HepG2 (cell line): Measurements from ENCODE around the gene AKNA. TPM values are rescaled to one million over a fixed set of nuclear protein-coding genes. Genes with fewer than 3 reads are reported as not detected.

Experiments used
- ATAC-seq: fragments of 200-7000 bp; cut with Tn5 transposase; 3 replicates; pipeline ENCODE4 v1.9.1; 2020; ENCODE audit warnings: mild to moderate bottlenecking, moderate library complexity
- BruUV-seq: library from RNA; stranded (reverse); fragments of 400-500 nt; replicated peaks from 2 replicates; lab custom pipeline; 2021; lab: Mats Ljungman, UMichigan
- CTCF ChIA-PET: fragments of 300-600 bp; formaldehyde crosslinking; extraction: SDS; loops from one replicate; lab custom pipeline; 2021; ENCODE audit warnings: low total read pairs, inconsistent platforms, low intra/inter-chr PET ratio; lab: Yijun Ruan, JAX
- POLR2A ChIA-PET: fragments of 350-600 bp; sonication (Branson Sonifier 250); formaldehyde crosslinking; loops from one replicate; lab custom pipeline; 2020; ENCODE audit warnings: antibody characterized with exemption, inconsistent platforms; lab: Yijun Ruan, JAX
- DNase-seq: peaks from one replicate; pipeline ENCODE4 v3.0.0-alpha.2; 2015; ENCODE audit warnings: low spot score
- FAIRE-seq: peaks from 3 replicates; lab custom pipeline; 2011; peaks lifted over from hg19 to GRCh38; lab: Jason Lieb, UNC
- H2AFZ ChIP-seq: one replicate; pipeline ENCODE4 v1.6.1; 2011; ENCODE audit warnings: low read length, inconsistent platforms
- H3K27ac ChIP-seq: fragments of 300-600 bp; 3 replicates; pipeline ENCODE4 v1.8.0; 2011; ENCODE audit warnings: mixed run types, mild to moderate bottlenecking, mixed read lengths, low read length, inconsistent platforms; ENCODE audit not compliant: insufficient read depth; ENCODE audit errors: extremely low read length
- H3K27me3 ChIP-seq, 2 experiments: fragments of 200-600 bp in 1 of 2; 2 replicates in 1 of 2; 3 replicates in 1 of 2; pipeline versions ENCODE4 v1.6.0 to v1.8.0; 2011; ENCODE audit warnings: low read length in 2 of 2, mild to moderate bottlenecking in 2 of 2, moderate library complexity in 2 of 2, inconsistent platforms in 1 of 2; ENCODE audit not compliant: insufficient read depth in 2 of 2, control insufficient read depth in 1 of 2
- H3K36me3 ChIP-seq, 2 experiments: fragments of 200-600 bp in 1 of 2; replicated peaks in 1 of 2; 2 replicates in 1 of 2; 3 replicates in 1 of 2; pipeline versions ENCODE4 v1.5.1 to v1.8.0; 2011; ENCODE audit warnings: low read length in 2 of 2, inconsistent platforms in 1 of 2; ENCODE audit not compliant: insufficient read depth in 2 of 2, control insufficient read depth in 1 of 2
- H3K4me1 ChIP-seq: 2 replicates; pipeline ENCODE4 v1.5.1; 2012; ENCODE audit warnings: low read length, inconsistent platforms; ENCODE audit not compliant: insufficient read depth
- H3K4me2 ChIP-seq: 2 replicates; pipeline ENCODE4 v1.6.0; 2011; ENCODE audit warnings: low read depth, low read length, inconsistent platforms
- H3K4me3 ChIP-seq, 3 experiments: fragments of 200-600 bp in 1 of 3; sonication (generic), shearing (Covaris generic) in 1 of 3; replicated peaks in 1 of 3; 2 replicates each; pipeline ENCODE4 v1.5.1; 2011 to 2016; ENCODE audit warnings: low read length in 3 of 3, inconsistent platforms in 2 of 3, low read depth in 2 of 3, mild to moderate bottlenecking in 2 of 3, control low read depth in 1 of 3, mixed read lengths in 1 of 3; ENCODE audit not compliant: insufficient read depth in 1 of 3
- H3K79me2 ChIP-seq: one replicate; pipeline ENCODE4 v1.6.1; 2011; ENCODE audit warnings: low read length, inconsistent platforms; ENCODE audit not compliant: insufficient read depth
- H3K9ac ChIP-seq: 2 replicates; pipeline ENCODE4 v1.6.0; 2011; ENCODE audit warnings: mild to moderate bottlenecking, low read depth, low read length, inconsistent platforms; ENCODE audit not compliant: insufficient read depth
- H3K9me3 ChIP-seq: 2 replicates; pipeline ENCODE4 v1.5.1; 2012; ENCODE audit warnings: mild to moderate bottlenecking, low read length
- H4K20me1 ChIP-seq: 2 replicates; pipeline ENCODE4 v1.6.0; 2011; ENCODE audit warnings: inconsistent platforms, mild to moderate bottlenecking, low read length, moderate library complexity; ENCODE audit not compliant: insufficient read depth
- AGO2 ChIP-seq: fragments of 200-400 bp; formaldehyde crosslinking; optimal IDR thresholded peaks from 2 replicates; pipeline ENCODE3; 2017; ENCODE audit warnings: mild to moderate bottlenecking, low read depth, low read length, moderate library complexity
- FOXM1 ChIP-seq: sonication (generic); formaldehyde crosslinking; IDR thresholded peaks from 2 replicates; pipeline ENCODE4 v1.5.0; 2020; ENCODE audit warnings: missing genetic modification reagents
- MAFK ChIP-seq, 2 experiments: IDR thresholded peaks in 1 of 2; conservative IDR thresholded peaks in 1 of 2; 2 replicates each; pipeline ENCODE4 v1.6.1; 2011; ENCODE audit warnings: improper control_type of control experiment in 2 of 2, low read length in 2 of 2
- POLR2G ChIP-seq: fragments of 200-400 bp; formaldehyde crosslinking; IDR thresholded peaks from 2 replicates; pipeline ENCODE4 v1.6.1; 2018; ENCODE audit warnings: mild to moderate bottlenecking, low read depth, low read length, moderate library complexity
- SNAI1 ChIP-seq: sonication (generic); formaldehyde crosslinking; IDR thresholded peaks from 2 replicates; pipeline ENCODE4 v1.5.0; 2020; ENCODE audit warnings: mild to moderate bottlenecking, missing genetic modification reagents, borderline replicate concordance
- SOX6 ChIP-seq, 2 experiments: fragments of 450-650 bp in 1 of 2; sonication (generic) in 1 of 2; formaldehyde crosslinking in 1 of 2; IDR thresholded peaks; 2 replicates each; pipeline versions ENCODE4 v1.4.0 to v1.6.1; 2017 to 2020; ENCODE audit warnings: antibody characterized with exemption in 1 of 2, mild to moderate bottlenecking in 1 of 2, missing genetic modification reagents in 1 of 2
- SUZ12 ChIP-seq: fragments of 150-350 bp; IDR thresholded peaks from 2 replicates; pipeline ENCODE4 v1.6.1; 2014; ENCODE audit warnings: low read depth, low read length
- ZNF382 ChIP-seq: sonication (generic); formaldehyde crosslinking; IDR thresholded peaks from 2 replicates; pipeline ENCODE4 v1.5.0; 2020; ENCODE audit warnings: missing genetic modification reagents, mild to moderate bottlenecking, borderline replicate concordance
- ZNF496 ChIP-seq: sonication (generic); formaldehyde crosslinking; IDR thresholded peaks from 2 replicates; pipeline ENCODE4 v1.8.1; 2023; ENCODE audit warnings: mild to moderate bottlenecking, moderate library complexity, missing genetic modification reagents; ENCODE audit not compliant: insufficient replicate concordance
- ZNF564 ChIP-seq: sonication (generic); formaldehyde crosslinking; IDR thresholded peaks from 2 replicates; pipeline ENCODE4 v1.8.1; 2023; ENCODE audit warnings: mild to moderate bottlenecking, missing genetic modification reagents
- ZNF652 ChIP-seq: IDR thresholded peaks from 2 replicates; pipeline ENCODE4 v1.6.1; 2016; ENCODE audit warnings: low read depth, borderline replicate concordance
- ZNF713 ChIP-seq: sonication (generic); formaldehyde crosslinking; IDR thresholded peaks from 2 replicates; pipeline ENCODE4 v1.4.0; 2020; ENCODE audit warnings: mild to moderate bottlenecking, missing genetic modification reagents
- WGBS: methylation state at CpG from one replicate; pipeline ENCODE4 v1.1.6; 2017; ENCODE audit warnings: low lambda C conversion rate; 5-methylcytosine and 5-hydroxymethylcytosine counted together
- in situ Hi-C: cut with HindIII; loops from 2 replicates; pipeline ENCODE4 v1.10.0; 2017; ENCODE audit warnings: low pct_unique_long_range_greater_than_20kb; ENCODE audit not compliant: extremely low pct_ligation_motif_present
- intact Hi-C: fragments of 100-400 bp; cut with micrococcal nuclease; formaldehyde crosslinking; loops from one replicate; pipeline ENCODE4 v1.10.0; 2022; ENCODE audit not compliant: unreplicated experiment
- polyA plus RNA-seq, 8 experiments: library from polyadenylated mRNA; depleted of rRNA in 3 of 8; stranded (reverse) in 7 of 8; unstranded in 1 of 8; fragments of >200 nt; fragmentation: Illumina TruSeq in 4 of 8; extraction: Trizol in 4 of 8; gene quantifications; 2 replicates each; pipeline versions ENCODE4 v1.2.1 to v1.2.3, GENCODE V29; 2011 to 2016; ENCODE audit warnings: low read depth in 4 of 8, missing spikeins in 1 of 8, mixed read lengths in 1 of 8; ENCODE audit not compliant: insufficient read depth in 1 of 8
- total RNA-seq, 5 experiments: library from RNA; depleted of rRNA; stranded (reverse); fragments of >200 nt; fragmentation: Illumina TruSeq; extraction: Trizol; gene quantifications; 2 replicates each; pipeline ENCODE4 v1.2.3, GENCODE V29; 2016; ENCODE audit warnings: low read depth in 1 of 5
- TF ChIP-seq, protein P1 (sequence below): sonication (generic); formaldehyde crosslinking; IDR thresholded peaks from 2 replicates; pipeline ENCODE4 v1.4.0; 2020; ENCODE audit warnings: mild to moderate bottlenecking, missing genetic modification reagents
- TF ChIP-seq, protein P2 (sequence below): sonication (generic); formaldehyde crosslinking; IDR thresholded peaks from 2 replicates; pipeline ENCODE4 v1.5.1; 2020; ENCODE audit warnings: missing genetic modification reagents, mild to moderate bottlenecking, borderline replicate concordance

The AKNA gene
- total and polyA plus RNA-seq, 2 of the 13 experiments (the other 11 are each of a cell fraction or from before 2014, with no cell fraction given) = 3.0 to 3.1 TPM

- Histone ChIP-seq H3K27ac (no peak overlapping the region), H4K20me1 (no peaks in the 10 kb centered on the region), H3K79me2 (no peaks in the 10 kb centered on the region), H3K36me3 (peaks cover 50 to 83% of the 10 kb centered on the region in 2 experiments), H3K9ac (no peak overlapping the region)
- in situ Hi-C loops = no loop called here
- FAIRE-seq = no peak
- no TSS peak for BruUV-seq
- TF ChIP-seq POLR2G = peak; percentile 22; the same call in 1 of the 2 replicates
- TF ChIP-seq ZNF713 (CRISPR knock-in tag) = no peak
- TF ChIP-seq, all 625 proteins: peak for 1
- H3K9me3 ChIP-seq = no peaks in the 10 kb centered on the region
- POLR2A ChIA-PET = interaction anchor here (1.2 kb wide), 1 partner anchor 204 kb away, joined by 4 read pairs; no protein-coding TSS in a partner anchor
- 97% methylated on average over 10 of the region's 10 CpGs for WGBS
- DNase-seq = no peak
- no peak overlapping the region for H2AFZ ChIP-seq
- H3K4me2 ChIP-seq = no peak overlapping the region
- ATAC-seq = no peak
- no peak overlapping the region for H3K4me3 ChIP-seq
- no peaks in the 10 kb centered on the region for H3K27me3 ChIP-seq
- no peaks in the 10 kb centered on the region for H3K4me1 ChIP-seq
- CTCF ChIA-PET = no interaction called here
- intact Hi-C loops = no loop called here
Observed at GRCh38 chr9:114286146-114286679, 101.6 kb downstream of the AKNA start.

DNA sequence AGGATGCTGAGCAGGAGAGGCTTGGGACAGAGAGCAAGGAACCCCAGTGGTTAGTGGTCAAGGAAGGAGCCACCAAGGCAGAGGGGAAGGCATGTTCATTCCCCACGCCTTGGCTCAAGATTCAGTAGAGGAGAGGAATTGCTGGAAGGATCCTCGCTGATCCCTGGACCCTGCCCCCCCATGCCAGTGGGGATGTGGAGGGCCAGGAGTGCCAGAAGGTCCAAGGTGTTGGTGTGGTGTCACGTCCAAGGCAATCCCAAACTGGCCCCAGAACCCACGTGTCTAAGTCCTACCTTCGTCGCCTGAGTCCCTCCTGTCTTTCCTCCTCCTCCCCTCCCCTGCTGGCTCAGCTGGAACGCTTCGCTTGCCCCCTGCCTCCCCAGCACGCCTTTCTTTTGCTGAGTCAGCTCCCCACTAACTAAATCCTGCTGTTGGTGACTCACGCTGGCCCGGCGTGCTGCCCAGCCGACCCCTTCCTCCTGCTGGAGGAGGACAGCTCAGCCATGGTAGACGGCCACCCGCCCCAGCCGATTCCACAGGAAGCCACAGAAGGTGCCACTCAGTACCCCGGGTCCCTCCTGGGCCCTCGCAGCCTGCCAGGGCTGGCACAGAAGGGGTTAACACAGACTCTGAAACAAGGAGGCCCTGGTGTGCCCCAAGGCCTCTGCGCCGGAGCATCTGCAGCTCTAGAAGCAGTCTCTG lies 102.5 kb downstream of the AKNA start:
- Histone ChIP-seq H3K4me3 (no peak overlapping the region), H2AFZ (no peak overlapping the region), H3K9me3 (no peaks in the 10 kb centered on the region), H3K4me1 (no peaks in the 10 kb centered on the region), H3K79me2 (no peaks in the 10 kb centered on the region), H3K9ac (no peak overlapping the region), H3K27me3 (no peaks in the 10 kb centered on the region), H3K27ac (no peak overlapping the region), H4K20me1 (no peaks in the 10 kb centered on the region), H3K4me2 (no peak overlapping the region), H3K36me3 (peaks cover 55 to 85% of the 10 kb centered on the region in 2 experiments)
- in situ Hi-C loops = no loop called here
- 94% methylated on average over 17 of the region's 20 CpGs for WGBS
- no peak for DNase-seq
- intact Hi-C loops = no loop called here
- BruUV-seq = no TSS peak
- ChIA-PET POLR2A (interaction anchor here (1.2 kb wide), 1 partner anchor 203 kb away, joined by 4 read pairs; no protein-coding TSS in a partner anchor), CTCF (no interaction called here)
- no peak for ATAC-seq
- FAIRE-seq = no peak
- TF ChIP-seq, protein P1, sequence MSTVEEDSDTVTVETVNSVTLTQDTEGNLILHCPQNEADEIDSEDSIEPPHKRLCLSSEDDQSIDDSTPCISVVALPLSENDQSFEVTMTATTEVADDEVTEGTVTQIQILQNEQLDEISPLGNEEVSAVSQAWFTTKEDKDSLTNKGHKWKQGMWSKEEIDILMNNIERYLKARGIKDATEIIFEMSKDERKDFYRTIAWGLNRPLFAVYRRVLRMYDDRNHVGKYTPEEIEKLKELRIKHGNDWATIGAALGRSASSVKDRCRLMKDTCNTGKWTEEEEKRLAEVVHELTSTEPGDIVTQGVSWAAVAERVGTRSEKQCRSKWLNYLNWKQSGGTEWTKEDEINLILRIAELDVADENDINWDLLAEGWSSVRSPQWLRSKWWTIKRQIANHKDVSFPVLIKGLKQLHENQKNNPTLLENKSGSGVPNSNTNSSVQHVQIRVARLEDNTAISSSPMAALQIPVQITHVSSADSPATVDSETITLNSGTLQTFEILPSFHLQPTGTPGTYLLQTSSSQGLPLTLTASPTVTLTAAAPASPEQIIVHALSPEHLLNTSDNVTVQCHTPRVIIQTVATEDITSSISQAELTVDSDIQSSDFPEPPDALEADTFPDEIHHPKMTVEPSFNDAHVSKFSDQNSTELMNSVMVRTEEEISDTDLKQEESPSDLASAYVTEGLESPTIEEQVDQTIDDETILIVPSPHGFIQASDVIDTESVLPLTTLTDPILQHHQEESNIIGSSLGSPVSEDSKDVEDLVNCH (CRISPR knock-in tag) = no peak
- TF ChIP-seq, protein P2, sequence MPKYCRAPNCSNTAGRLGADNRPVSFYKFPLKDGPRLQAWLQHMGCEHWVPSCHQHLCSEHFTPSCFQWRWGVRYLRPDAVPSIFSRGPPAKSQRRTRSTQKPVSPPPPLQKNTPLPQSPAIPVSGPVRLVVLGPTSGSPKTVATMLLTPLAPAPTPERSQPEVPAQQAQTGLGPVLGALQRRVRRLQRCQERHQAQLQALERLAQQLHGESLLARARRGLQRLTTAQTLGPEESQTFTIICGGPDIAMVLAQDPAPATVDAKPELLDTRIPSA (CRISPR knock-in tag) = no peak
- TF ChIP-seq POLR2G (0 out of 2 replicates have a peak, but pooled peaks have one; percentile 7), ZNF382 (CRISPR knock-in tag) (no peak), SOX6 (IDR thresholded peaks at IDR 0.05) (no peak), SOX6 (CRISPR knock-in tag; IDR thresholded peaks at IDR 0.05) (no peak), ZNF652 (CRISPR knock-in tag) (peak; percentile 75), SUZ12 (no peak), ZNF564 (no peak), SNAI1 (CRISPR knock-in tag) (no peak), FOXM1 (CRISPR knock-in tag) (no peak), ZNF496 (CRISPR knock-in tag) (no peak), AGO2 (peak; percentile 95), MAFK (conservative IDR thresholded peaks at IDR 0.05 in 1 of 2, IDR thresholded peaks at IDR 0.05 in 1 of 2; ENCODE audit: low read length in 2 of 2) (peak; percentile 90 to 93)
